GM18520 (cell line): ENCODE measurements around the gene CYB5R3.
"Not testable (repeated sequence)": the region's sequence is repeated elsewhere in the genome, so short reads cannot be mapped to it uniquely, and the experiment has no call there.

Experiments used
- ATAC-seq: cut with Tn5 transposase; IDR thresholded peaks from one replicate; pipeline ENCODE4 v1.9.1; 2021; ENCODE audit not compliant: unreplicated experiment

The CYB5R3 gene

DNA sequence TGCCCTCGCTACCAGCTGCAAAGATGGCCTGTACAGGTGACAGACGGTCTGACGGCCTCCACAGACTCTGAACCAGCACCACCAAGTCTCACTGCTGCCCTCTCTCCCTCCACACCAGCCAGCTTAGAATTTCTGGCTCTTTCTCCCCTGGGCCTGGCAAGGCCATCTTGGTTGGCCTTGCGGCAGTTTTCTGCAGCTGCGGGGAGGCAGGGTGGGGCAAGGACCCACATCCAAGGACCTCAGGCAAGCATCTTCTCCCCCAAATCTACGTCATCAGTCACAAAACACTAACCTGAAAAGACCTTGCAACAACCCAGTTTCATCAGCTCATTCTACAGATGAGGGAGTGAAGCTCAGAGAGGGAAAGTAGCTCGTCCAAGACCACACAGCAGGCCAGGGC lies 22.8 kb downstream of the CYB5R3 start:
- no peak for ATAC-seq

DNA sequence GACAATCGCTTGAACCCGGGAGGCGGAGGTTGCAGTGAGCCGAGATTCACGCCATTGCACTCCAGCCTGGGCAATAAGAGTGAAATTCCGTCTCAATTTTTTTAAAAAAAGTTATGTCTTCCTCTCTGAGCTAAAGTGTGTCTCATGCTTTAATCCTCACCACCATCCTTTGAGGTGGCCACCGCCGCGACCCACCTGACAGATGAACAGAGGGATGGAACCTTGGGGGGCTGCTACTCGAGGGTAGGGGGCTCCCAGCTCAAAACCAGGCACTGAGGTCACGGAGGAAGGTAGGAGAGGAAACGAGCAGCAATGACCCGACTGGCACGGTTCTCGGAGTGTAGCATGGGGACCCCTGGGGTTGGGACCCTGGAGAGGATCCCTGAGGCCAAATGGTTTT lies 23.8 kb downstream of the CYB5R3 start:
- no peak for ATAC-seq

DNA sequence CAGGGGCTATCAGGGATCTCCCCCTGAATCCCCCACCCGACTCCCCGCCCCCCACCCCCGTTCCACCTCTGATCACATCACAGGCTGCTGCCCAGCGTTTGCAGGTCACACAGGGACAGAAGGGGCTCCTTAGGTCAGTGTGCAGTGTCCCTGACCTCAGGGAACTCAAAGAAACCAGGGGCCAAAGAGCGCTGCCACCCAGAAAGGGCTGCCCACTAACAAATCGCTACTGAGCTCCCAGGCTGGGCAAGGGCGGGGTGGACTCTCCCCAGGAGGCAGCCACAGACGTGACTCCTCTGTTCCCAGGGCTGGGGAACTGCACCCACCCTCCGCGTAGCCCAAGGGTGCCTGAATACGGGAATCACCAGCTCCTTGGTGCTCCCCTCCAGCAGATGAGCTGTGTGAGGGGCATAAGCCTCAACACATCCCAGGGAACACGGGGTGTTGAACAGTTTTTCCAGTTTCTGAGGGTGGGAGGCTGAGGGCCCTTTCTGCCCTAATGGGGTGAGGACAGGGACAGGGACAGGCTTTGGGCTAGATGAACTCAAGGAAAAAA lies 24.6 kb downstream of the CYB5R3 start:
- no peak for ATAC-seq

DNA sequence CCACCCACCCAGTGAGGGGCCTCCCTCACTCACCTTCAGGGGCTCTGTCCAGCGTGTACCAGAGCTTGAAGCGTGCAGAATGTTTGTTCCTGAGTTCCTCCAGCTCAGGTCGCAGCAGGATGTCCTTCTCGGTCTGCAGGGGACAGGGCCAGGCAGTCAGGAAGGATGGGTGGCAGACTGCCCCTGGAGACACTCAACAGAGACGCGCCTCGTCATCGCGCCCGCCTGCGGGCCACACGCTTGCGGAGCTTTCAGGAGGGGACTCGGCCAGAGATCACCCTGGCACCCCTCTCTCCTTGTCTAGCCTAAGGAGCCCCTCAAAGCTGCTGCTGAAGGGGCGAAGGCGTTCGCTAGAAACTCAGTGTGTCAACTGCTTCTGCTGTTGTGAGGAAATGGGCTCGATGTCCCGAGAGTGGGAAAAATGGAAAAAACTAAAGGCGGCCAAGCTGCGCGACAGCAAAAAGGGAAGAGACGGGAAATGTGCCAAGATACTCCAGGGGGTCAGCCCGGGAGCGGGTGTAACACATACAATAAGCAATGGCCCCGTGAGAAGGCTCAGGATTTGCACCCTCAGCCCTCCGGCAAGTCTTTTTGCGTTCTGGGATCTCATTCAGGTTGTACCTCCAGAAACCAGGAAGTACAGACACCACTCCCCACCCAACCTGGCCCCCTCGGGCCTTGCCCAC lies 25.3 kb downstream of the CYB5R3 start:
- ATAC-seq = no peak

DNA sequence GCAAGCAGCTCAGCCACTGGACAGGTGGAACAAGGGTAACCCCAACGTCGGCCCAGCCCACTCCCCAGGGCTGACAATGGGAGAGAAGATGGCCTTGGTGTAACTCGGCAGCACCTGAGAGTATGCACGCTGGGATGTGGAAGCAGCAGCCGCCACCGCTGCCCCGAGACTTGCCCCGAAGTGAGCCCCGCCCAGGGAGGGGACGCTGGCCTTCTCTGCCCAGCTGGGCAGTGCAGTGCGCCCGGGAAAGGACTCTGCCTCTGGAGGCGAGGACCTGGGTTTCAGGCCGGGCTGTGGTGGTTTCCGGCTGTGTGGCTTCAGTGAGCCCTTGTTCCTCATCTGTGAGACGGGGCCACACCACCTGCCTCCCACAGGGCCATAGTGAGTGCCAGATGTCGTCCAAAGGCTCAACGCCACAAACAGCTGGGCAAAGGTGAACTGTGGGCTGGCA lies 25.9 kb downstream of the CYB5R3 start:
- ATAC-seq = no peak

DNA sequence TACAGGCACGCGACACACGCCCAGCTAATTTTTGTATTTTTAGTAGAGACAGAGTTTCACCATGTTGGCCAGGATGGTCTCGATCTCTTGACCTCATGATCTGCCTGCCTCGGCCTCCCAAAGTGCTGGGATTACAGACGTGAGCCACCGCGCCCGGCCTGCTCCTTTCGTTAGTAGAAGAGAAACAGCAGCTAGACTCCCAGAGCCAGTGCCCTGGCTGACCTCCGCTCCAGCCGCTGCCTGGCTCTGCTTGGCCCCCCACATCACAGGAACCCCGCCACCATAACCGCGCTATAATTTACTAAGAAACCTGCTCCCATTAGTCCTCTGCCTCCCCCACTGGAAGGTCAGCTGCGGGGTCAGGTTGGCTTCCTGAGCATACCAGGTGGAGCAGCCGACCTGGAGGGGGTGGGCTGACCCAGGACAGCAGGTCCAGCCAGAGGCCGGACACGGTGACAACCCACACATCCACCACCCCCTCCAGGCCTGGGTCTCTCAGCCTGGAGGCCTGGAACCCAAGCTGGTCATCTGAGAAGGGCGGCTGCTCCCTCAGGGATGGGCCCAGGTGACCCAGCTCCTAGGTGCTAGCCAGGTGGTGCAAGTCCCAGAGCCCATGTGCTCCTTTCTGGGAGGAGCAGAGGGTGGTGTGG lies 27.0 kb downstream of the CYB5R3 start:
- no peak for ATAC-seq

DNA sequence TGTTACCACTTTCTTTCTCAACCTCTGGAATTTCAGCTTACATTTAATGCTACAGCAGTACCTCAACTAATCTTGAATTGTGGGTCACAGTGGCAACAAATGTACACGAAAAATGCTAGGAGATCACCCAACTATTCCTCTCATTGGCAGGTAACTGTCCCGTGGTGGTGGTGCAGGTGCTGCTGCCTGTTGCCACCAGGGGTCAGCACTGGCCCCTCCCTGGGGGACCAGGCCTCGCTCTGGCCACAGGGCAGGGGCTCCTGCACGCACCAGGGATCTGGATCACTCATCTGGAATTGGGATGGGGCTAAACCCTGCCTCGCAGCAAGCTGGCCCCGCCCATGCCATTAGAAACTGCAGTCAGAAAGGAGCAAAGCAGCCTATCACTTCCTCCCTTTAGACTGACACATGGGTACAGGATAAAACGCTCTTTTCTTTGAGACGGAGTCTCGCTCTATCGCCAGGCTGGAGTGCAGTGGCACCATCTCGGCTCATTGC lies 27.6 kb downstream of the CYB5R3 start:
- no peak for ATAC-seq

DNA sequence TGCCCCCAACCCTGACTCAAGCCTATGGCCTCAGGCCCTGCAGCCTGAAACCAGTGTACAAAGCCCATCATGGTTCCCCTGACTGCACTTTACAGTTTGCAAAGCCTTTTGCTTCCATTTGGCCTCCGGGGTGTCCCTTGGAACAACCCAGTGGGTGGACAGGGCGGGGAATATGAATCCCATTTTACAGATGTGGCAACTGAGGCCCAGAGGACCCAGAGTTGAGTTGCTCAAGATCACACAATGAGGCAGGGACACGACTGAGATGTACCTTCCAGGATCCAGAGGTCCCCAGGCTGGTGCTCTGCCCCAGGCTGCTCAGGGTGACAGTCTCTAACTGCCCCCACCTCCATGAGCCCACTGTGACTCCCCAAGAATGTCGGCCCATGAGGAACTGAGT lies 29.1 kb downstream of the CYB5R3 start:
- no peak for ATAC-seq

DNA sequence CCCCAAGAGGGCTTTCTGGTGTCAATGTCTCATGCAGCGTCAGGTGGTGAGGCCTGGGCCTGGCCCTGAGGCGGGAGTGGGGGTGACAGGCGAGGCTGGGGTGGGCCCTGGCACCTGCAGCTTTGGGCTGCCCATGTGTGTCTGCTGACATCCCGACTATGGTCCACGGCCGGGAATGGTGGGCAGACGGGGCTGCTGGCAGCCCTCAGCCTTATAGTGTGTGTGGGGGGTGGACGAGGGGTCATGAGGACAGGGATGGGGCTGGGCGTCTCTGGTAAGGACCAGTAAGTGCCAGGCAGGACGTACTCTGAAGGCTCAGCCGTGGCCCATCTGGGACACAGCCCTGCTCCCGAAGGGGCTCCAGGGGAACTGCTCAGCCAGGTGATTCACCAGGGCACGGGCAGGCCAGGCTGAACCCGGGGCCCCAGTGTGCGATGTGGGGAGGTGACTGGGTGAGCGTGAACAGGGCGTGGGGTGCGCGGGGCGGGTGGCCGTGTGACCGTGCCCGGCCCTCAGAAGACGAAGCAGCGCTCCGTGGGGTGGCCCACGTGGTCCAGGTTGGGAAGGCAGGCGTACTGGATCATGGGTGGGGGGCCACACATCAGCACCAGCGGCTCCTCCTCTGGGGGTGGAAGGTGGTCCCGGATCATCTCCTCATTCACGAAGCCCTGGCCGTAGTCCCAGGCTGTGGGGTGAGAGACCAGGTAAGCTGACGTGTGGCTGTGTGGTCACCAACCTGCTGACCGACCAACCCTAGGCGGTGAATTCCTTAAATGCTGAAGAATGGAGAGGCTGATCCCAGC lies 29.7 kb downstream of the CYB5R3 start:
- no peak for ATAC-seq

DNA sequence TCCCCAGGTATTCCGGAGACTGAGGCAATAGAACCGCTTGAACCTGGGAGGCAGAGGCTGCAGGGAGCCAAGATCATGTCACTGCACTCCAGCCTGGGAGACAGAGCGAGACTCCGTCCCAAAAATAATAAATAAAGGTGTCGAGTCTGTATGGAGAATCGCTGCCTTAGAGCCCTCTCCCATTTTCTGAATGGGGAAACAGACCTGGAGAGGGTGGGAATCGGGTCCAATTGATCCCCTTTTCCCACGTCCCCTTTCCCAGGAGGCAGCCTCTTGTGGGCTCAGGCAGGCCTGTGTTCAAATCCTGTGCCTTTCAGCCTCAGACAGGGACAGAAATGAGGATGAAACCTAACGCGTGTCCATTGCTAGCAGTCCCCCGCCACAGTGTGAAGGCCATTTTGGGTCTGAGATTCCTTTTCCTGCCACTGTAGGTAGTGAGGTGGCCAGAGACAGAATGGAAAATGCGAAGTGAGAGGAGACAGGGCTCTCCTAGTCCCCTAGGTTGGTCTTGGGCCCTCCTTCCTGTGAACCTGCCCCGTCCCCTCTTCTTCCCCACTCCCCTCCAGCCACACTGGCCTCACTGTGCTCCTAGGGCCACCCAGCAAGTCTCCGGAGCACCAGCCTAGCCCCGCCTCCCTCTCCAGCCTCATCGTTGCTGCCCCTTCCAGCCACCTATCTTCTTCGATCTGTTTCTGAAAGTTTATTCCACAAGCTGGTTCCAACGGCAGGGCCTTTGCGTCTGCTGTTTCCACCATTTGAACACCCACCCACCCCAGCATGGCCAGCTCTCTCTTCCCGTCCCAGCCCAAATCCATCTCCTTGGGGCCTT lies 31.8 kb downstream of the CYB5R3 start:
- no peak for ATAC-seq

DNA sequence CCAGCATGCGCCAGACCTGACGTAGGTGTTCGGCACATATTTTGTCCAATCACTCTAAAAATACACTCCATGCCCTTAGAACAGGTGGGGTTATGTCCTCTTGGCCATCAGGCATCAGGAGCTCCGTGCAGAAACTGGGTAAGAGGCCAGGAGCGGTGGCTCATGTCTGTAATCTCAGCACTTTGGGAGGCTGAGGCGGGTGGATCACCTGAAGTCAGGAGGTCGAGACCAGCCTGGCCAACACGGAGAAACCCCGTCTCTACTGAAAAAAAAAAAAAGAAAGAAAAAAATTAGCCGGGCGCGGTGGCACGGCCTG lies 33.4 kb downstream of the CYB5R3 start:
- not testable (repeated sequence) for ATAC-seq

DNA sequence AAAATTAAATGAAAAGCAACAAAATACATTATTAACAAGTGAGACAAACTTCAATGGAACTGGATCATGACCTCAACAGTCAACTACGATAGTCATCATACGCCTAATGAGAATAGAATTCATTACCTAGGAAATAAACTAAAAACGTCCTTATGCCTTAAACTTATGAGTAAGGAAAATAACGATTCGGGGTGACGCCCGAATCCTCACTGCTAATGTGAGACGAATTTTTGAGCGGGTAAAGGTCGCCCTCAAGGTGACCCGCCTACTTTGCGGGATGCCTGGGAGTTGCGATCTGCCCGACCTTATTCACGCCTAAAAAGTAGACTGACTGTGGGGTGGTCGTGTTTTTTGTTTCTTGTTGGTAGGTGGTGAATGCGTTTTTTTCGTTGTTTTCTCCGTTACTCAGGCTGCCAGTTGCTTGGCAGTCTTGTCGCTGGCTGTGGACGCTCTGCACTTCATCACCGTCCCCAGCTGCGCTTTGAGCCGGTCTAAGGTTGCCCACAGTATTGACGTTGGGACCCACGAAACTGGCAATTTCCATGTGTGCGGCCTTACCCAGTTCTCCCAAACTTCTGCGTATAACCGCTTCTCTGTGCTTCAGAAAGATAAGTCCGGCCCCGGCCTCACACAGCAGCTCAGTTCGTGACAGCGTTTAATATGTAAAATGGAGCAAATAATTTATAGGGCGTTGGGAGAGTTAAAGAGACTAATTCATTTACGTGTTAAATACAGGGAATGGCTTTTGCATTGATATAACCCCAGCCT lies 33.9 kb downstream of the CYB5R3 start:
- ATAC-seq = peak; percentile 40

DNA sequence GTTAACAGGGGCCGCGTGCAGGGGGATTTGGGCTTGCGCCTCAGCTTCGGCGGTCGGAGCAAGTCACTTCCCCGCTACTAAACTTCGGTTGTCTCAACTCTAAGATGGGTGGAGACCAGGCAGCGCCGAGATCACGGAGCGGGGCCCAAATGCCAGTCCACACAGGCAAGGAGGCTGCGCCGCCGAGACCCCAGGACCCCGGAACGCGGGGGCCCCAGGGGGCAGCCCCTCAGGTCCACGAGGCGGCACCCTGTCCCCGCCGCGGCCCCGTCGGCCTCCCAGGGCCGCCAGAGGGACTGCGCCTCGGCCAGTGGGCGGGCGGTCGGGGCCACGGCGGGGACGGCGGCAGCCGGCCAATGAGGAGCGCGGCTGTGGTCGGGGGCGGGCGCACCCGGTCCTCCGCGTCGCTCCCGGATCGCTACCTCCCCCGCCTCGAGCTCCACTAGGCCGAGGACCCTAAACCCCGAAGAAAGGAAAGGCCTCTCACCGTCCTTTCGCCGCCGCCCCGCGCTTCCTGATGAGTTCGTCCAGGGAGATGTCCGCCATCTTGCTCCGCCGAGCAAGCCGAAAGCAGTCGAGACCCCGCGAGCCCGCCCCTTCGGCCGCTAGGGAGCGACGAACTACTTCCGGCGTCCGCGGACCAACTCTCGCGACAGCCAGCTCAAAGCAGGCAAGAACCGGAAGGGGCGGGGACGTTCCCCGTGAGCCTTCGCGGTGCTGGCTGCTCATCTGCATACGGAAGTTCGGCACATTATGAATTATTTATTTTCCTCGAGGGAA lies 34.7 kb downstream of the CYB5R3 start, which contains the start of gene POLDIP3:
Gene POLDIP3 (minus strand): TSS at position 572 of the 780 bp plus-strand sequence. CDS start 26 bp downstream, at position 546.
- ATAC-seq = peak; percentile 68

DNA sequence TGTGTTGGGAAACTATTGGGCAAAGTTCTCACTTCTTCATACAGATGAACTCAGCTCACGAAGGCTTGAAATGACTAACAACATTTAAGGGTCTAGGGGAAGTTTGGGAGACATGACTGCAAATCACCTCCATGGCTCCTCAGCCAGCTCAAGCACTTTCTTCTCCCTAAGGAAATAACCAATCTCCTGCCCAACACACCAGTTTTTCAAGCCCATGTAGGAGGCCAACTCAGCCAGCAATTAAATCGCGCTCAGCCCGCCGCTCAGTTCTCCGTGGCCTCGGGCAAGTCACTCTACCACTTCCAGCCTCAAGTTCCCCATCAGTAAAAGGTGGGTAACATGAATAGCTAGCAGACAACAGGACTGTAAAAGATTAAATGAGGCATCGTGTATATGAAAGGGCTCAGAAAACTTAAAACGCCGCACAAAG lies 35.3 kb downstream of the CYB5R3 start:
- ATAC-seq = no peak

DNA sequence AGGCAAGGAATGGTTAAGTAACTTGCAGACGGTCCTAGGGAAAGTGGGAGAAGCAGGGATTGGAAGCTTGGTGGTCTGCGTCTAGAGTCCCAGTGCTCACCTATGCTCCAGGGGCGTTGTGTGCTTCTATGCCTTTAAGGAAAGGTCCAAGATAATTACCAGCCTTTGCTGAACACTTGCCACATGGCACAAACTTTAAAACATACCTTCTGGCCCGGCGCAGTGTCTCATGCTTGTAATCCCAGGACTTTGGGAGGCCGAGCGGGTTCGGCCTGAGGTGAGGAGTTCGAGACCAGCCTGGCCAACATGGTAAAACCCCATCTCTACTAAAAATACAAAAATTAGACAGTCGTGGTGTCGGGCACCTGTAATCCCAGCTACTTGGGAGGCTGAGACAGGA lies 36.9 kb downstream of the CYB5R3 start:
- no peak for ATAC-seq

DNA sequence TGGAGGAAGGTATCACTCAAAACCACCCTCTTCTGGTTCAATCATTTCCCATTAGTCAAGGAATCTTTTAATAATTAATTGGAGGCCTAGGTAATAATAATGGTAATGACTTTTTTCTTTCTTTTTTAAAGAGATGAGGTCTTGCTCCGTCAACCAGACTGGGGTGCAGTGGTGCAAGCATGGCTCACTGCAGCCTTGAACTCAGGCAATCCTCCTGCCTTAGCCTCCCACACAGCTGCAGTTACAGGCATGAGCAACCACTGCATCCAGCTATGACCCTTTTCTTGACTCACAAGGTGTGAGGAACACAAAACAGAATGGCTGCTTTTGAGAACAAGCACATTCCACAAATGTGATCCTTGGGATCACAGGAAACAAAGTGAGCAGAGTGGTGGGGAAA lies 38.1 kb downstream of the CYB5R3 start:
- ATAC-seq = no peak

DNA sequence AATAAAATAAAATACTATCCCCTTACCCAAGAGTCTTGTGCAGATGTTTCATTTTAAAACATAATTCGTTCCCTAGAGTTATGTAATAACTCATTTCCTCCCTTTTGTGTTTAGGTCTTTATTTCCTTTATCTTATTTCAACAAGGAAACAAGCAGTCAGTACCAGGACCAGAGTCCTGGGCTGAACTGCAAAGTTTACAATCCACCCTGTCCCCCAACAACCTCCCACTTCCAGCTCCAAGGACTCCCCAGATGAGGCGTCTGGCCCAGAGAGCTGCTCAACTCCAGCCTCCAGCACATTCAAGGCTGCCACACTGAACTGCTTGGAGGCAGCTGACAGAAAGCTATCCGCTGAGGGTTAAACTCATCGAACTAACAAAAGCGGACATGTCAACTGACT lies 39.0 kb downstream of the CYB5R3 start:
- no peak for ATAC-seq

DNA sequence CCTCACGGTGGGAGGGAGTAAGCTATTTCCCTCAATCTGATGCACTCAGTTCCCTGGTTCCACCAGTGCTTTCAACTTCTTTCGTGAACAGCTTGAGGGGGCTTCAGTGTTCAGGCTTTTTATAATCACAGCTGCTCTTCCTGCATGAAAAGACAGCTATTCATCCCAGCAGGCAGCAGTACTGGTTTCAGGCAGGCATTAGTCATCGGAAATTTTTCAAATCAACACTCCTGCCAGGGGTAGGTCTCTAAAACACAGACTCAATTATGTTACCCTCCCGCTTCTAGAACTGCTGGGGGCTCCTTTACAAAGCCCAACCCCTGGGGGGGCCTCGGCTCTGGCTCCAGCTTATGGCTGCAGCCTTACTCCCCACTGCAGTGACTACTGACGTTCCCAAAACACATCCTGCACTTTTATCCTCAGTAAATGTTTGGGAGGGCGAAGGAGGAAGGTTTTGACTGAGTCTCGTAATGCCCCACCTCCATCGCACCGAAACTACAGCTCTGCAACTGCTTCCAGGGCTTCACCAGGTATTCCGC lies 40.3 kb downstream of the CYB5R3 start:
- ATAC-seq = no peak
